Measurements from ENCODE around the gene TMA7. TPM values are rescaled to one million over a fixed set of nuclear protein-coding genes. Genes with fewer than 3 reads are reported as not detected.
A peak's percentile ranks its signal among the peaks of the same experiment; 100 is the strongest.

Gene TMA7
- total and polyA plus RNA-seq, 11 donors, result 177 to 733 (median 205) TPM

DNA sequence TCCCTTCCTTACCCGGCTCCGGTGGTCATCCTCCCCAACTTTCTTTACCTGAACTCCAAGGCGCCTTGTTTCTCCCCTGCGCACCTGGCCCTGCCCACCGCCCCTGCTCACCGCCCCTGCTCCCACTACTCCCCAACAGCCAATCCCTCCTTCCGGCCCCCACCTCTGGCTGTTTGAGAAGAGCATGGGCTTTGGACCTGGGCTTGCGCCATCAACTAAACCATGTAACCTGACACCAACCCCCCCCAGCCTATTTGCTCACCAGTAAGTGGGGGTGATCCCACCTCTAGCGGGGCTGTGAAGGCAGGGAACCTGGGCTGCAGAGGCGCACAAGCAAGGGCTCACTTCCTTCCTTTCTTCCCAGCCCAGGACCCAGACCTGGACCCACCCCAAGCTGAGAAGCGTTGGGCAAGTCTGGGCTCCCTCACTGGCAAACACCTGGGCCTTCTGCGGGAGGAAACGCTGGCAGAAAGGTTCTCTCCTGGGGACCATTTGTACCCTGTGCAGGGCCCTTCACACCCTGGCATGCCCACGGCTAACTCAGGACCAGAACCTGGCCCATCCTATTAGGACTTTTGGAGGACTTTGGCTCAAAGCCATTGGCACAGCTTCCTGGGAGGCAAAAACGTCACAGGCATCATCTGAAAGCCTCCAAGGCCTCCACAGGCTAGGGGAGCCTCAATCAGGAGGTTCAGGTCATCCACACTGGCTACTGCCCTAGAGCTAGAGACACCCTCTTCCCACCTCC lies 9.9 kb upstream of the TMA7 start, which contains the start of gene PLXNB1:
PLXNB1 (minus strand) TSS at position 127 of the 748 bp plus-strand sequence. CDS start 5,475 bp downstream, outside the sequence.
- intact Hi-C loops (cut with DNase I), result no loop called here
- Histone ChIP-seq H3K4me3 (peak within 1 kb of the TSS; percentile 62 to 87 (median 80)), H3K36me3 (peaks cover 0 to 25% (median 16%) of the 10 kb centered on the region in 9 donors), H3K4me1 (peaks cover 4 to 60% (median 42%) of the 10 kb centered on the region in 12 donors), H3K9me3 (no peaks in the 10 kb centered on the region), H3K27ac (peak within 1 kb of the TSS; percentile 51 to 94 (median 89)), H3K27me3 (no peaks in the 10 kb centered on the region)
- DNase-seq (peak in 4 of 5 donors; percentile 38 to 64 (median 50)), ATAC-seq (peak in 2 of 4 donors; percentile 2 to 3)
- 15 to 34% (median 25%) methylated on average over 14 to 15 of the region's 15 CpGs for WGBS, 4 donors
- no peak for TF ChIP-seq POLR2A (IDR thresholded peaks at IDR 0.05)
- TF ChIP-seq, protein P1, sequence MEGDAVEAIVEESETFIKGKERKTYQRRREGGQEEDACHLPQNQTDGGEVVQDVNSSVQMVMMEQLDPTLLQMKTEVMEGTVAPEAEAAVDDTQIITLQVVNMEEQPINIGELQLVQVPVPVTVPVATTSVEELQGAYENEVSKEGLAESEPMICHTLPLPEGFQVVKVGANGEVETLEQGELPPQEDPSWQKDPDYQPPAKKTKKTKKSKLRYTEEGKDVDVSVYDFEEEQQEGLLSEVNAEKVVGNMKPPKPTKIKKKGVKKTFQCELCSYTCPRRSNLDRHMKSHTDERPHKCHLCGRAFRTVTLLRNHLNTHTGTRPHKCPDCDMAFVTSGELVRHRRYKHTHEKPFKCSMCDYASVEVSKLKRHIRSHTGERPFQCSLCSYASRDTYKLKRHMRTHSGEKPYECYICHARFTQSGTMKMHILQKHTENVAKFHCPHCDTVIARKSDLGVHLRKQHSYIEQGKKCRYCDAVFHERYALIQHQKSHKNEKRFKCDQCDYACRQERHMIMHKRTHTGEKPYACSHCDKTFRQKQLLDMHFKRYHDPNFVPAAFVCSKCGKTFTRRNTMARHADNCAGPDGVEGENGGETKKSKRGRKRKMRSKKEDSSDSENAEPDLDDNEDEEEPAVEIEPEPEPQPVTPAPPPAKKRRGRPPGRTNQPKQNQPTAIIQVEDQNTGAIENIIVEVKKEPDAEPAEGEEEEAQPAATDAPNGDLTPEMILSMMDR (IDR thresholded peaks at IDR 0.05), result no peak

GRCh38 chr3:48430708-48431101 lies 9.4 kb upstream of the TMA7 start:
- no peaks in the 10 kb centered on the region for H3K27me3 ChIP-seq
- 88 to 93% (median 90%) methylated on average over 1 of the region's 1 CpG for WGBS, 4 donors
- DNase-seq (no peak), ATAC-seq (no peak)
- no peaks in the 10 kb centered on the region for H3K9me3 ChIP-seq
- TF ChIP-seq POLR2A (IDR thresholded peaks at IDR 0.05), result no peak
- TF ChIP-seq, protein P1 (IDR thresholded peaks at IDR 0.05), result no peak
- intact Hi-C loops (cut with DNase I), result no loop called here
- H3K4me3 ChIP-seq, result no peak overlapping the region
- peaks cover 4 to 54% (median 39%) of the 10 kb centered on the region in 12 donors for H3K4me1 ChIP-seq
- peaks cover 0 to 25% (median 16%) of the 10 kb centered on the region in 9 donors for H3K36me3 ChIP-seq
- H3K27ac ChIP-seq, result peak overlapping the region in 4 of 12 donors; percentile 89 to 94 (median 92)

DNA sequence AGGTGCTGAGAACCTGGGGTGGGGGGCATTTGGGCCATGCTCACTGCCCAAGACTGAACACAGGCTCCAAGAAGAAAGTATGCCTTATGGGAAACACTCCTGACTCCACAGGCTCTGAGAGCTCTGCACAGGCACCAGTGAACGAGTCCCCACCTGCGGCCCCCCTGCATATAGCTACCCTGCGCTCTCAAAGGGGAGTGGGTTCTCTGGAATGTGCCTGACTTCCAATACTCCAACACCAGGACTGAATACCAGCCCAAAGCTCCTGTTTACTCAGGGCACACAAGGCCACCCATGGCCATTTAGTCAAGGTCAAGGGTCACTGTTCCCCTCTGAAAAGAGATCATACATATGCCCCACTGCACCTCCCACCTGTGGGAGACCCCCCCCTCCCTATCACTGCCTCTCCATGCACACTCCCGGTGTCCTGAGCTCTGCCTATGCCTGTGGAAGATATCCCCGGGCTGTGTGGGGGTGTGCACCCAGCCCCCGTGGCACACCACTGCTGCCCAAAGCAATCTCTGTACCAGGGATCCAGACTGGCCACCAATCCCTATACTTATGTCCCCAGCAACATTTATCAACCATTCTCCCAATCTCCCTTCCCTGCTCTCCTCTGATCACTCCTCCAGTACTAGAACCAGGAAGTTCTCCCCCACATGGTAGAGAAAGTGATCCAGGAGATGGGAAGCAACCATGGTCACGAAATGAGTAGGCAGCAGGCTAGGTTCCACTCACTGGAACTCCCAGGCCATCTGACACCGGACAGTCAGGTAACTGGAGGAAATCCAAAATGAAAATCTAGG lies 8.6 kb upstream of the TMA7 start:
- peak overlapping the region in 1 of 12 donors; percentile 94 for H3K27ac ChIP-seq
- intact Hi-C loops (cut with DNase I), result loop anchor here in 1 of 10 donors (2.0 kb wide), 1 partner anchor 29 kb away; no protein-coding TSS in a partner anchor
- no peaks in the 10 kb centered on the region for H3K9me3 ChIP-seq
- H3K27me3 ChIP-seq, result no peaks in the 10 kb centered on the region
- ATAC-seq (no peak), DNase-seq (peak in 1 of 5 donors; percentile 16)
- H3K36me3 ChIP-seq, result peaks cover 0 to 25% (median 16%) of the 10 kb centered on the region in 9 donors
- H3K4me3 ChIP-seq, result no peak overlapping the region
- 86 to 91% (median 88%) methylated on average over 8 of the region's 8 CpGs for WGBS, 4 donors
- H3K4me1 ChIP-seq, result peaks cover 0 to 47% (median 32%) of the 10 kb centered on the region in 12 donors
- TF ChIP-seq, protein P1 (IDR thresholded peaks at IDR 0.05), result no peak
- TF ChIP-seq POLR2A (IDR thresholded peaks at IDR 0.05), result no peak

All from heart left ventricle (tissue), 16 donors.